GM19099 (cell line): Measurements from ENCODE around the gene HSPA1B.

Source experiments
- POLR2A ChIP-seq: IDR thresholded peaks from 3 replicates; pipeline ENCODE4 v1.6.1; 2011; ENCODE audit warnings: low read depth; ENCODE audit not compliant: insufficient read length; ENCODE audit errors: extremely low read depth

Gene HSPA1B

GRCh38 chr6:31838968-31839367, 11.4 kb downstream of the HSPA1B start:
- TF ChIP-seq POLR2A, result no peak

DNA sequence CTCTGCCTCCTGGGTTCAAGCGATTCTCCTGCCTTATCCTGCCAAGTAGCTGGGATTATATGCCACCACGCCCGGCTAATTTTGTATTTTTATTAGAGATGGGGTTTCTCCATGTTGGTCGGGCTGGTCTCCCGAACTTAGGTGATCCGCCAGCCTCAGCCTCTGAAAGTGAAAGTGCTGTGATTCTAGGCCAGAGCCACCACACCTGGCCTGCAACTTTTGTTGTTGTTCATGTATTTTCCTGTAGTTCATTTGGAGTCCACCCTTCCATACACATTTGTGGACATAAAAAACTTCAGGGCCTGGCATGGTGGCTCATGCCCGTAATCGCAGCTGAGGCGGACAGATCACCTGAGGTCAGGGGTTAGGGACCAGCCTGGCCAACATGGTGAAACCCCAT, 14.5 kb downstream of the HSPA1B start:
- TF ChIP-seq POLR2A, result peak; percentile 33

DNA sequence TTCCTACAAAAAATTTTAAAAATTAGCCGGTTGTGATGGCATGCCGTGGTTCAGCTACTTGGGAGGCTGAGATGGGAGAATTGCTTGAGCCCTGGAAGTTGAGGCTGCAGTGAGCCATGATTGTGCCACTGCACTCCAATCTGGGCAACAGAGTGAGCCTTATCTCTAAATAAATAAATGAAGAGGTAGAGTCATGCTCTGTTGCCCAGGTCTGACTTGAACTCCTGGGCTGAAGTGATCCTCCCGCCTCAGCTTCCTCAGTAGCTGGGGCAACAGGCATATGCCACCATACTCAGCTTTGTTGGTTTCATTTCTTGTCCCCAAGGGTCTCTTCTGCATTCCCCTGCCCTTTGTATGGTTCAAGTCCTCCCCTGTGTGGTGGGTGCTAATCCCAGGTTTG, 17.0 kb downstream of the HSPA1B start:
- no peak for TF ChIP-seq POLR2A

DNA sequence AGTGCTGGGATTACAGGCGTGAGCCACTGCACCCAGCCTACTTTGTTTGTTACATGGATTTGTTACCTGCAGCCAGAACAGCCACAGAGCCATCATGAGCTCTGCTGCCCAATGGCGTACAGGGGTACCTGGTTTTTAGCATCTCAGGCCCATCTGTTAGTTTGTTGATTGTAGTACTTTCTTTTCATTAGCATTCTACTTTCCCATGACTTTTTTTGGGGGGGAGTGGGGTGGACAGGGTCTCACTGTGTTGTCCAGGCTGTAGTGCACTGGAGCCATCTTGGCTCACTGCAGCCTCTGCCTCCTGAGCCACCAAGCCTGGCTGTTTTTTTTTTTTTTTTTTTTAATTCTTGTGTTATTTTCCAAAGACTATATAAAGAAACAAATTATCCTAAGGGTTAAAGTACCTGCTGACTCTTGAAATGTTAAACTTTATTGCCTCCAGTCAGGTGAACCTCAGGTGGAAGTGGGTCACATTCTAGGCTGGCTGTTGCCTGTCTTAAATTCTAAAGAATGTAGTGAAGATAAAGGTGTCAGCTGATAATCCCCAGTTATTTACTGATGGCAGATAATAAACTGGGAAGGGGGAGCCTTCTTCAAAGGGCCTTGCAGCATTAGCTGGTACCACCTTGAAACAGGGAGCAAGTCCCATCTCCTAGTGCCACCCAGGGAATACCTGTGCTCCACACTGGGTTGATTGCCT, 19.9 kb downstream of the HSPA1B start:
- no peak for TF ChIP-seq POLR2A

- TF ChIP-seq POLR2A, result no peak
These were observed 23.4 kb downstream of the HSPA1B start for GRCh38 chr6:31850765-31851484.

DNA sequence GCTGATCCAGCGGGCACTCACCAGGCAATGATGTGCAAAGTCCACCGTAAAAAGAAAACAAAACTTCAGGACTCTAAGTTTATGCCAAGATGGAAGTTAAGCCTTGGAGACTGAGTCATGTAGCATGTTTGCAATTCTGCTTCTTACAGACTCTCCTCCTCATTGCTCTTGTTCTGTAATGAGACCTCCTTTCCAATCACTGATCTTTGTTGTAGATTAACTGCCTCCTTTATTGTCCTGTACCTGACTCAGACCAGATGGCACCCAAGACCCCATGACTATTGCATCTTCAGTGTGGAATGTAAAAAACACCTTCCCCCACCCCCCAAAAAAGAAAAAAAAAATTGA, 23.9 kb downstream of the HSPA1B start:
- no peak for TF ChIP-seq POLR2A

GRCh38 chr6:31858707-31859106, 31.2 kb downstream of the HSPA1B start:
- TF ChIP-seq POLR2A, result no peak

DNA sequence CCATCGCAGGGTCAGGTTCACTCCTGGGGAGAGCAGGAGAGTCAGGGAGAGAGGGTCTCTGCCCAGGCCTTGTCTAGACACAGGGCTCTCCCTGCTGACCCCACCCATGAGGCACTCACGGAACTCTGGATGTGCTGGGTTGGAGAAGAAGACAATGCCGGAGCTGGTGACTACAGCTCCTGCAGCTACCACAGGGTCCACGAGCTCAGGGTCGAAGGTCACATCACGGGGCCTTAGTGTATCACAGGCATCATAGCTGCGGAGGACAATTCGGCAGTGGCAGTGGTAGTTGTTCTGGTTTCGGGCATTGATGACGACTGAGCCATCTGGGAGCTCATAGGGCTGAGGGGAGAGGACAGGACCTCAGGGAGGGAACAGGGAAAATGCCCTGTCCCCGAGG, 32.4 kb downstream of the HSPA1B start:
- no peak for TF ChIP-seq POLR2A

DNA sequence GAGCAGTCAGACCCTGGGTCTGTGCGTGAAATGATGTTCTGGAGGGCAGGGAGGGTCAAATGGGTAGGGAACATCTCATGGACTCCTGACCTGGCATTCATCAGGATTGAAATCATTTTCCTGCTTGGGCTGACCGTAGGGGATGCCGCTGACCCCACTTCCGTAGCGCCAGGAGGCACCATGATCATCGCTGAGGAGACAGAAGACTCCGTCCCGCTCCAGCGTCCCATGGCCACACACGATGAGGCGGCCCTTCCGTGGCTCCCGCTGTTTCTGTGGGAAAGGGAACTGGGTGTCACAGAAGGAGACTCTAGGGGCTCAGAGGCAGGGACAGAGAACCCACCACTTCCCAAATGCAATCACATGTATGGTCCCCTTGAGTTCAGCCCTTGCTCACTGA, 32.8 kb downstream of the HSPA1B start:
- TF ChIP-seq POLR2A, result no peak

GRCh38 chr6:31861150-31861549, 33.6 kb downstream of the HSPA1B start:
- TF ChIP-seq POLR2A, result no peak

- TF ChIP-seq POLR2A, result no peak
These were observed 34.4 kb downstream of the HSPA1B start for GRCh38 chr6:31861919-31862343.

GRCh38 chr6:31862344-31863235, 35.1 kb downstream of the HSPA1B start, which contains the start of gene NEU1:
Gene NEU1 (minus strand): TSS chr6:31862821. CDS start chr6:31862776, 45 bp downstream.
- peak; percentile 99 for TF ChIP-seq POLR2A

- no peak for TF ChIP-seq POLR2A
These were observed 37.3 kb downstream of the HSPA1B start for GRCh38 chr6:31864818-31865204.

DNA sequence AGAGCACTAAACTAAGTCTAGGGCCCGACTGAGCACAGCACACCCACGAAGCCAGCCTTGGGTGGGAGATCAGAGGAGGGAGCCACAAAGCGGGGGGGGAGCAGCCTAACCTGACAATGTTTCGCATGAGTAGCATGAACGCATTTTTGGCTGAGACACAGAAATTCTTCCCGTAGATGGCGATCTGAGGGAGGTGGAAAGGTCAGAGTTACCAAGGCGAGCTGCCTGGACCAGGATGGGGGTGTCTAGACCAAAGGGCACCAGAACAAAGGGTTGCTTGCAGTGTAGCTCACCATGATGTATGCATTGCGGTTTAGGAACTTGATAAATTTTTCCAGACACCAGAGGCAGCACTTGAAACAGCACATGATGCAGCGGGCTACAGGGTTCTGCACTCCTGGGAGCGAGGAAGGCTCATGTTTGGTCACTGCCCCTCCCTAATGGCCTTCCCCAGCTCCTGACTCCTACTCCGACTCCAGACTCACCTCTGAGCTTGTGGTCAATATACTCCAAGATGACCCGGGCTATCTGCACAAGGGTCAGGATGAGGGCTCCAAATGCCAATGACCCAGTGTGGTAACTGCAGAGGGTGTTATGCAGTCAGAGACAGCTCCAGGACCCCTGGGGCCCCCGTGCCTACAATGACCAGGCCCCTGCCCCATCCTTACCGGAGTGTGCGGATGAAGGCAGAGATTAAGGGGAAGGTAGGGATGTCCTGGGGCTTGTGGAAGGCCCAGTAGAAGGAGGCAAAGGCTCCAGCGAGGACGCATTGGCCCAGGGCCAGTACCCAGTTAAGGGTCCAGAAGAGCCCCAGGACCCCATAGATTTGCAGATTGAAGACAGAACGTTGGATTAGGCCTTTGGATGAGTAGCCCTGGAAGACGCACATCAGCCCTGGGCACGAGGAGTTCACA, 37.9 kb downstream of the HSPA1B start:
- no peak for TF ChIP-seq POLR2A
